Mammary epithelial cell (primary cell): Measurements from ENCODE around the gene HAUS8.

Source experiments
- CTCF ChIP-seq, 2 donors: IDR thresholded peaks in 1 of 2; conservative IDR thresholded peaks in 1 of 2; 2 replicates each; pipeline ENCODE4 v1.5.1; 2011 to 2012; ENCODE audit warnings: inconsistent platforms in 2 of 2, low read length in 2 of 2, mild to moderate bottlenecking in 2 of 2, control low read depth in 1 of 2, low read depth in 1 of 2; ENCODE audit not compliant: insufficient read depth in 1 of 2; ENCODE audit errors: extremely low read depth in 1 of 2
- EZH2 ChIP-seq: IDR thresholded peaks from 2 replicates; pipeline ENCODE4 v1.6.1; 2012; ENCODE audit warnings: low read length, inconsistent platforms, borderline replicate concordance

DNA sequence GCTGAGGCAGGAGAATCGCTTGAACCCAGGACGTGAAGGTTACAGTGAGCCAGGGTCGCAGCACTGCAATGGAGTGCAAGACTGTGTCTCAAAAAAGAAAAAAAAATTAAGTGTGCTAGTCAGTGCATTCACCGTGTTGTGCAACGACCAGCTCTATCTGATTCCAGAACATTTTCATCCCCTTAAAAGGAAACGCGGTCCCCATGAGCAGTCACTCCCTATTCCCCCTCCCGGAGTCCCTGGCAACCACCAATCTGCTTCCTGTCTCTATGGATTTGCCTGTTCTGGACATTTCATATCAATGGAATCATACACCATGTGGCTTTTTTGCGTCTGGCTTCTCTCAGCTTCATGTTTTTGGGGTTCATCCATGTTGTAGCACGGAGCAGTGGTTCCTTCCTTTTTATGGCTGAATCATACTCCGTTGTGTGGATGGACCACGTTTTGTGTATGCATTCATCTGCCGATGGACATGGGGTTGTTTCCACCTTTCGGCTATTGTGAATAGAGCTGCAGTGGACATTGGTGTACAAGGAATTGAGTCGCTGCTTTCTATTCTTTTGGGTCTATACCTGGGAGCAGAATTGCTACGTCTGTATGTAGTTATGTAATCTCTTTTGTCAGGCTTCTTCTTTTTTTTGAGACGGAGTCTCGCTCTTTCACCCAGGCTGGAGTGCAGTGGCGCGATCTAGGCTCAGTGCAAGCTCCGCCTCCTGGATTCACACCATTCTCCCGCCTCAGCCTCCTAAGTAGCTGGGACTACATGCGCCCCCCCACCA is 20.1 kb upstream of the HAUS8 start:
- no peak for TF ChIP-seq CTCF (conservative IDR thresholded peaks at IDR 0.05 in 1 of 2, IDR thresholded peaks at IDR 0.05 in 1 of 2; ENCODE audit: extremely low read depth in 1 of 2, insufficient read depth in 1 of 2, low read depth in 1 of 2, low read length in 2 of 2)
- no peak for TF ChIP-seq EZH2
